OCI-M2 (cell line): ENCODE measurements around the gene RASGEF1C.

ENCODE experiments used
- DNase-seq: peaks from one replicate; lab custom pipeline; 2025; ENCODE audit not compliant: unreplicated experiment; lab: John Stamatoyannopoulos, UW

The RASGEF1C gene

DNA sequence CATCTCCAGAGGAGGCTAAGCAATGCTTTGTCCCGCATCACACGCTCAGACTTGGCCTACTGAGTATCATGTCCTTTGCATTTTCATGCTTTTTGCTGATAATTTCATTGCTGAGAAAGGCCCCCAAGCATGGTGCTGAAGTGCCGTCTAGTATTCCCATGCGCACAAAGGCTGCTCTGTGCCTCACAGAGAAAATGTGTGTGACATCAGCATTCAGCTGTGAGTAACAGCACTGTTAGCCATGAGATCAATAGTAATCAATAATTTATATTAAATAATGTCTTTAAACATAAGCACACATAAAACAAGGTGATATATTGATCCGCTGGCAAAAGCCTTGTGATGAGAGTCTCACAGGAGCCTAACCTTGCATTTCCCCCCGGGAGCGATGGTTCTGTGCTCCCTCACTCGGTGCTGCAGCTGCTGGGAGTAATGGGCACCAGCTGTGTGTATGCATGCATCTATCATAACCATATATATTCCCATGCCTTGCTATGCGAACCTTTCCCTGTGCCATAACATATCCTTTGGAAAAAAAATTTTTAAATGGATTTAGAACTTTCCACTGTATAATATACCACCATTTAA is 87.1 kb downstream of the RASGEF1C start:
- no peak for DNase-seq

DNA sequence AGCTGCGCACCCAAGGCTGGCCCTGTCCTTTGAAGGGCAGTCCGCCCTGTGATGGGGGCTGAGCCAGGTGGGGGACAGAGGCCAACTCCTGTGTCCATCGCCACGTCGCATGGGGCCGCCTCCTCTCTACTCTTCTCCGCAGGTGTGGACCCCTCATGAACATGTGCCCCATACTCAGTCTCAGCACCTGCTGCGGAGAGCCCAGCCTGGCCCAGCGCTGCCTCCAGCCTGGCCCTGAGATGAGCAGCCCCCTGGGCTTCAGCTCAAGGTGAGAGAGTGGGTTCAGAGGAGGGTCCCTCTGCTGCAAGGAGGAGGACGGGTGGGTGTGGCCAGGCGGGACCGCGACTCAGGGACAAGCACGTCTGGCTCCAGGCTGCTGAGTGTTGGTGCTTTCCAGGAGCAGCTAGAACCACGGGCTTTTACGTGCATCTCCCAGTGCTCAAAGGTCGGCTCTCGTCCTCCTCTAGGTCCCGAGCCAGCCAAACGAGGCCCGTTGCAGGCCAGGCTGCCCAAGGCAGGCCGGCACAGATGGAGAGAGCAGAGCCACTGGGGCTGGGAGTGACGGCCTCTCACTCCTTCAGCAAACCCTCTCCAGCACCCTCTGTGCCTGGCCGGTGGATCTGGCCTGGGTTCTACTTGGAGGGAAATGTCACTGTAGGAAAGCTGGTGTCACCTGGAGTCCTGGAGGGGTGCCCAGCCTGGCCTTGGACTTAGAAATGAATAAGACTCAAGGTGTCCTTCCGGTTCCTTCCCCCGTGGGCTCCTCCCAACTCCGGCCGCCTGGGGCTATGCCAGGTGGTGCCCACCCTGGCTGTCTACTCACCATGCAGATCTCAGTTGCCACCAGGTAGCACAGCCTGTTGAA is 88.5 kb downstream of the RASGEF1C start:
- DNase-seq = no peak

DNA sequence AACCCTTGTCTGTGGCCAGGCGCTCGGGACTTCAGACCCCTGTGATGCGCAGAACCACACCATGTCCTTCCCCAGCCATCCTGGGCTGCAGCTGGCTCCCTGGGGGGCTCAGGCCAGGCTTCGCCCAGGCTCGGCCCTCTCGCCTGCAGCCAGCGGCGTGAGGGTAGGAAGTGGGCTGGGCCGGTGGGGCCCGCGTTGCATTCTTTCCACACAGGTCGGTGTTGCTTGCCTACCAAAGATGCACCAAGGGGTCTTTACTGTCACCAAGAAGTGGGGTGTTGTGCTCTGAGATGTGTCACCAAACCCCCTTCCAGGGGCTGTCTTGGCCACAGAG is 89.1 kb downstream of the RASGEF1C start:
- no peak for DNase-seq

DNA sequence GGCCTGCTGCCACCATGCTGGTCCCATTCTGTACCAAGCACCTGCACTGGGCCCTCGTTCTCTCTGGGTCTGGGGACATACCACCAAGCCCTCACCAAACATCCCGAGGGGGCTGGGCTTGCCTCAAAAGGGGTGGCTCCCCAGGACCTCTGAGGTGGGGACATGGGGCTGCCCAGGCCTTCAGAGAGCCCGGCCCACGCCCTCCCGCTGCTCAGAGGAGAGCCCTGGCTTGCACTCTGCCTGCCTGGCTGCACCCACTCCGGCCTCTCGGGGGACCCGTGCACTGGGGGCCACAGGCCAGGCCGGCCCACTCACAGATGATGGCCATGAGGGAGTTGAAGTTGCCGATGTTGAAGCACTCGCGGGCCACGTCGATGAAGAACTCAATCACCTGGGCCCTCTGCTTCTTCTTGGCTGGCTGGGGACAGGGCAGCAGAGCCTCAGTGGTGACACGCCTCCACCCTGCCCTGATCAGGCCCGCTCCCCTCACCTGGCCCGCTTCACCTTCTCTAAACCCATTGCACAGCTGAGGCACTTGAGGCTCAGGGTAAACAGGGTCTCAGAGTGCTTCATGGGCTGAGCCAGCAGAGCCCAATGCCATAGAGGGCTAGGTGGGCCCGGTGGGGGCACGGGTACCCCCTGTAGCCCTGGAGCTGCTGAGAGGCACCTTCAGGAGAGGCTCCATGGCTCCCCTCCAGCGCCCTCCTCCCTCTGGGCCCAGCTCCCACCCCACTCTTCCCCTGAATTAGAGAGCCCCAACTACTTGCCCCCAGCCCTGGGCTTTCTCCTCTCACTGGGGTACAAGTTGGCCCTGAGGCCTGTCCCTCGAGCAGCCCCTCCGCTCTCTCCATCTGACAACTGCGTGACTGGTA is 89.7 kb downstream of the RASGEF1C start:
- no peak for DNase-seq

DNA sequence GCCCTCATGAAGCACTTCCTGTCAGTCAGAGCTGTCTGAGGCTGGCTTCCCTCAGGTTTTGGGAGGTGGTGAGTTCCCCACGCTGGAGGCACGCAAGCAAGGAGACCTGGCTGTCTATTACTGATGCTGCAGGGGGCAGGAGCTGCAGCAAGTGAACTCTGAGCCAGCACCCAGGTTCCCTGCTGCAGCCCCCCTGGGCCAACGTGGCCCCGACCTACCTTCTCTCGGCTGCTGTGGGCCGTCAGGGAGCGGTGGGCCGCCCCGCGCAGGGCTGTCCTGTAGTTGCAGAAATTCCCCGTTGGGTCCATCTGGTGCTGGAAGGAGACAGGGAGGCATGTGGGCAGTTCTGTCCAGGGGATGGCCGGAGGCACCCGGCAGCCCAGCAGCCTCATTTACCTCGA is 90.6 kb downstream of the RASGEF1C start:
- no peak for DNase-seq

DNA sequence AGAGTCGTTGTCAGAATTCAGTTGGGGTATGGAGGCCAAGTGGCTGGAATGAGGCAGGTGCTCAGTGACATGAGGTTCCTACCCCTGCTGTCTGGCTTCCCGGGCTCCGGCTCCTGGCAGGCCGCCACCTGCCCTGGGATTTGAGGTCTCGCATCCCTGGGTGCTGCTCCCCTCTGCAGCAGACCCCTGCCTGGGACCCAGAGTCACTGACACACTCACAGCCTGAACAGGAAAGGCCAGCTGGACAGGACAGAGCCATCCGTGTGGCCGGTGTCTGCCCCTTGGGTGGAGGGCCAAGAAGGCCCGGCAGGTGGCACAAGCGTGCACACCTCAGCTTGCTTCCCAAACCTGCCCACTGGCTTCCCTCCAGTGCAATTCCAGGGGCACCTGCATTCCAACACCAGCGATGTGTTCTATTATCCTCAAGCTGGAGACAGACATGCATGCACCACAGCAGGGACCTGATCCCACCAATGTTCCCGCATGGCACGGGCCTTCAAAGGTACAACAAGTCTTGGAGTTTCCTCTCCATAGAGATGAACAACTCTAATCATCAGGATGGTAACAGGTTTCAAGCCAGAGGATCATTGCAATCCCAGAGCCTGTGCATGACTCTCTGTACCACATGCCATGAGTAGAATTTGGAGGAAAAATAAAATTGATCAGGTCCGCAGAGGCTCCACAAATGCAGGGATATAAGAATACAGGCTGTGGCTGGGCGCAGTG is 91.8 kb downstream of the RASGEF1C start:
- no peak for DNase-seq

DNA sequence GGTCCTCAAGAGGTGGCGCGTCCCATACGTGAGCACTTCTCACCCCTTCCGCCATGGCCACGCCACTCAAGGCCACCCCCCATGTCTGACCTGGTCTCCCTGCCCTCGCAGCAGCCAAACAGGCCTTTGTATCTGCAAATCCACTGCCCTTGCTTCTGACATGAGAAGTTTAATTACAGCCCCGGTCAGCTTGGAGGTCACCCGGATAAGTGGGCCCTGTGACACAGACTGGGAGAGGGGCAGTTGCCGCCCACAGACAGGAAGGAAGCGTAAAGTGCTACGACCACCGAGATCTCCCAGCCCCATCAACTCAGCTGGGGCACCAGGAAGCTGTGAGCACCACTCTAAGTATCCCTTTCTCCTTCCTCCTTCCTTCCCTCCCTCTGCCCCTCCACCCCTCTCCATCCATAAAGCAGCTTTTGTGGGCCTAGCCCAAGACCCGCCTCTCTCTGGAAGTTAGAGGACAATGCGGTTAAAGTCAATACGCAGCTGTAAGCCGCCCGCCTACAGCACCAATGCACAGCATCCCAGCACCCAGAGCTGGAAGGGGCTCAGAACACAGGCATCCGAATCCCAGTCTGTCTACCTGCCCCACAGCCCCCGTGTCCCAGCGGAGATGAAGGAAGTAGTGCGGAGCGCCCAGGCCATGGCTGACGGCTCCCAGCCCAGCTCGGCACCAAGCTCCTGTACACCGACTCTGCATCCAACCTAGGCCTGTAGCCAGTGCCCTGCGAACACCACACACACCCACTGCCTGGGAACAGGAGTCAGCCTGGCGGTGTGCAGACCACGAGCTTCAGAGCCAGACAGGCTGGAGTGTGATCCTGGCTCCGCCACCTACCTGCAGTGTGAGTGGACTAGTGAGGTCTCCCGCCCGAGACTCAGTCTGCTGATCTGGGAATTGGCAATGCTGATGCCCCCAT is 92.7 kb downstream of the RASGEF1C start:
- no peak for DNase-seq

DNA sequence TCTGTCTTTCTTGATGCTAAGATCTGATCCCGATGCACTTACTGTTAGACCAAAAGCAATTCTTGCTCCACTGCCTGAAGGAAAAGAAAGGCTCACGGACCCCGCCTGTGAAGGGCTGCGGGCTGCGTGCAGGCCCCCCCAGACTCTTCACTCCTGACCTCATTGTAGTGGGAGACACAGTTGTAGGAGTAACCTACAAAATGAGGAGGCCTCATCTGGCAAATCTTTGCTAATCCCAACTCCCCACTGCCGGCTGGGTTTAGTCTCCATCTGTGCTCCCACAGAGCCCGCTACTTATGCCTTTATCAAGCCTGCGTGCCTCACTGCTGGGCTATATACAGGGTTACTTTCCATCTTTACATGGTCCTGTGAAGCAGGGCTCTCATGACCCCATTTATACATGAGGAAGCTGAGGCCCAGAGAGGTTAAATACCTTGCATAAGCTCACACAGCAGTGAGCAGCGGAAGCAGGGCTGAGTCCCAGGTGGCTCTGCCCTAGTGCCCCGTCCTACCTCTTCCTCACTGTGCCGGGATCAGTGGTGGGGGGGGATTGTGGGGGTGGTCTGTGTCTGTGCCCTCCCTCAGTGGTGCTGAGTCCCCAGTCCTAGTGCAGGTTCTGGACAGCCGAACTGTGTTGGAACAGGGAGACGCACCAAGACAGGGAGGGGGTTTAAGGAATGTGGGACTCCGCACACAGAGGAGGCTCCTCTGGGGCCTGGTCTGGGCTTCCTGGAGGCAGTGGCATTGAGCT is 93.5 kb downstream of the RASGEF1C start:
- DNase-seq = no peak

DNA sequence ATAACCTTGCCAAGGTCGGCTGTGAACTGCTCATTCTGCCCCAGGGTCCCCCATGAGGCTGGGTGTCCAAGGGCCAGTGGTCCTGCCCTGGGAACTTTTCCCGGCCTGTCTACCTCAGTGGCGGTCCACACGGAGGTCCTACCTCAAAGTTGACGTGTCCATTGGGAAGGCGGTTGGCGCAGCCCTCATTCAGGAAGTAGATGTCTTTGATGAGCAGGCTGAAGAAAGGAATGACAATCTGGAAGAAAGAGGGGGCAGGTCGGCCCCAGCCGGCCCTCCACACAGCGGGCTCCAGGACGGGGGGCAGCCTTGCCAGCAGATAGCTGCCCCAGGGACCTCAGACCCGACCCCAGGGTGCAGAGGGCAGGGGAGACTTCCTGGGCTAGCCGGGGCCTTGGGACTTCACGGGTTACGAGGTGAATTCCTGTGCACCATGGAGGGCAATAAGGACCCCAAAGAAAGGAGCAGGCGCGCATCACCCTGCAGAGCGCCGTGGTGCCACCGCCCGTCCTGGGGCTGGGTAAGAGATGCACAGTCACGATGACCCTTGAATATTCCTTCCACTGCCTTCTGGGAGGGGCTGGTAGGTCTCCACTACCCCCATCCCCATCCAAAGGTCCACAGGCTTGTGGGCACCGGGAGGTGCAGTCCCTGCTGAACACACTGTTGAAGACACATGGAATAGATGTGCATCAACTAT is 94.6 kb downstream of the RASGEF1C start:
- DNase-seq = no peak

DNA sequence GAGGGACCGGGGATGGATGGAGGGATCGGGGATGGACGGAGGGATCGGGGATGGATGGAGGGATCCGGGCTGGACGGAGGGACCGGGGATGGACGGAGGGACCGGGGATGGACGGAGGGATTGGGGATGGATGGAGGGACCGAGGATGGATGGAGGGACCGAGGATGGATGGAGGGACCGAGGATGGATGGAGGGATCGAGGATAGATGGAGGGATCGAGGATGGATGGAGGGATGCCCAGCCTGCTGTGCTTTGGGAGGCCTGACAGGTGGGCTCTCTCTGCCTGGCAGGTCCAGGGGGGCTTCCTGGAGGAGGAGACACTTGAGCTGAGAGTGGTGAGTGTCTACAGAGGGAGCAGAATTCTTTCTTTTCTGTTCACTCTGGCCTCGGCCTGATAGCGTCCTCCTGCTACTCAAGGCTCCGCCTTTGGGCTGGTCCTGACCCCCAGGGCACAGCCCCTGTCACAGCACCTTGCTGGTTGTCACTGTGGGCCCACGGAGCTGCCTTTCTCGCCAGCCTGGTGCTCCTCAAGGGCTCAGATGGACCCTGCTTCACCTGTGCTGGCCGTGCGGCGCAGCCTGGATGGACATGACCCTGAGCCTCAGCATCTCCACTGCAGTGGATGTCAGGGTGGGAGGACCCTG is 95.2 kb downstream of the RASGEF1C start:
- no peak for DNase-seq

DNA sequence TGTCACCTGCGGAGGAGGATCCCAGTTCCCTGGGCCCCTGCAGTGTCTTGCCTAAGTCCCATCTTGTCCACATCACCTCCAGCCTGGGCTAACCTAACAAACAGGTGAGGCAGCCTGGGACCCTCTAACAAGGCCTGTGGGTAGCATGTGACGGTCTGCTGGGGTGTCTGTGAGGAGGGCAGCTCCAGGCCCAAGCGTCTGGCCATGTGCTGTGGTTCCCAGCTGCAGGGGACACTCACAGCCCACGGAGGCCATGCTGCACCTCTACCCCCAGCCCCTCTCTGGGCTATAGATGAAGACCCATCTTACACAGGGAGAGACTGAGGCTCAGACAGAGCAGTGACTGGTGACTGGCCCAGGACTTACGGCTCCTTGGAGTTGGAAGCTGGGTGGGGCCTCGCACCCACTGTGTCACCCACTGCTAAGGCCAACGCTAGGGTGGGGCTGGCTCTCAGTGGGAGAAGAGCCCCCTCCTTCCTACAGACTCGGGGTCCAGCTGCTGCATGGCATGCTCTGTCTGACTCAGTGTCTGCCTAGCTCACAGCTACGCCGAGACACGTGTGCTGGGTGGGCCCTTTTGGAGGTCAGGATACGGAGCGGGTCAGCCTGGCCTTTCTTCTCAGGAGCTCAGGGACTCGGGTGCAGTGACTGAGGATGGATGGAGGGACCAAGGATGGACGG is 96.7 kb downstream of the RASGEF1C start:
- no peak for DNase-seq

DNA sequence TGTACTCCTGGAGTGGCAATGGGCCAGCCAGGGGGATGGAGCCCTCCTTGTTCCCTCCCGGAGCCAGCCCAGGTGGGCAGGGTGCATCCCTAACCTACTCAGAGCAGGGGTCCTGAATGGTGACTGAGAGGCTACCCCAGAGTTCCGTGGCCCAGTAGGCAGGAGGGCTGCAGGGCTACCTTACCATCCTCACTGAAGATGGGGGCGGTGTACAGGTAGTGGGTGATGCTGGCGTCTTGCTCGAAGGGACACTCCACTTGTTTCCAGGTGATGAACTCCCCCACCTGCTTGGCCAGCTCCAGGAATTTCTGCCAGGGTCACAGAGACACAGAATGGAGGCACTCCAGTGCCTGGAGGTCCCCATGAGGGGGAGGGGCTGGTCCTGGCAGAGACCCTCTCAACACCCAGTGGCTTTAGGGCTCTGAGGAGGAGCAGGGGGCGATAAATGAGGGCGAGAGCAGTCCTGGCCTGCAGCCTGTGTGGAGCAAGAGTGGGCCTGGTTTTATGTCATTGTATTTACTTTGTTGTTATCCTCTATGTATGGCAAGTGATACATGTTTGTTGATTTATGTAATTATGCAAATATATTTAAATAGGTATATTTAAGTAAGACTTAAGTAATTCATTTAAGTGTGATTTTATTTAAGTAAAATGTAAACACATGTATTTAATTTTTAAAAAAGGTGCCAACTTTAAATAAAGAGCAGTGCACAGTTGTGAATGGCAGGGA is 97.6 kb downstream of the RASGEF1C start:
- DNase-seq = no peak

DNA sequence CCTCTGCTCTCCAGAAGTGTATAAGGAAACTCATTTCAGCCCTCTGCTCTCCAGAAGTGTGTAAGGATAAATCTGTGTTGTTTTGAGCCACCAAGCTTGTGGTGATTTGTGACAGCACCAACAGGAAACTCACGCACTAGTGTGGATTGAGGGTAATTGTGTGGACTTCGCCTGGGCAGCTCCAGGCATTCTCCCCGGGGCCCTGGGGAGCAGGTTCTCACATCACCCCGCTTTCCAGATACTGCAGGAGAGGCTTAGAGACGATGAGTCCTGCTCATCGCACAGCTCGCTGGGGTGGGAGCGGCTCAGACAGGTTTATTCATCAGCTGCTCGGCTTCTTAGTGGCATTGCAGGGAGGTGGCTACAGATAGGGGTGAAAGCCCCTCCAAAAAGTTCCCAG is 99.1 kb downstream of the RASGEF1C start:
- DNase-seq = no peak

DNA sequence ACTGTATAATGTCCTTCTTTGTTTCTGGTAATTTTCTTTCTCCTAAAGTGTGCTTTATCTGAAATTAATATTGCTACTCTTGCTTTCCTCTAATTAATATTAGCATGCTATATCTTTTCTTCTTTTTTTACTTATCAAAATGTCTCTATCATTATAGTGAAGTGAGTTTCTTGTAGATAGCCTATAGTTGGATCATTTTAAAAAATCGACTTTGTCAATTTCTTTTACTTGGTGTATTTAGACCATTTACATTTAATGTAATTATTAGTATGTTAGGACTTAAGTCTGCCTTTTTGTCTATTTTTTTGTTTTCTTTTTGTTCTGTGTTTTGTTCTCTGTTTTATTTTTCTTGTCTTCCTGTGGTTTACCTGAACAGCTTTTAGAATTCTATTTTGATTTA is 102.0 kb downstream of the RASGEF1C start:
- no peak for DNase-seq

DNA sequence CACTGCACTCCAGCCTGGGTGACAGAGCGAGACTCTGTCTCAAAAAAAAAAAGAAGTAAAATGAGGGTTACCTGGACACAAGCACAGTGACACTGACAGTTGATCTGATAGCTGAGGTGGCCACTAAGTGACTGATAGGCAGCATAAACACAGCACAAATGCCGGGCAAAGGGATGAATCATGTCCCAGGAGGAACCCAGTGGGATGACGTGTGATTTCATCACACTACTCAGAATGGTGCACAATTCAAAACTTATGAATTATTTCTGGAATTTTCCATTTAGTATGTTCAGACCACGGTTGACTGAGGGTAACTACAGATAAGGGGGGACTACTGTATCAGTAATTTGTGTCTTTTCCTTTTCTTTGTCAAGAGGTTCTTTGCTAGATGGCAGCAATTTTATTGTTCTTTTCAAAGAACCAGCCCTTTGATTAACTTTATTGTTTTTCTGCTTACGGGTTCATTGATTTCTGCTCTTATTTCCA is 103.1 kb downstream of the RASGEF1C start:
- no peak for DNase-seq

DNA sequence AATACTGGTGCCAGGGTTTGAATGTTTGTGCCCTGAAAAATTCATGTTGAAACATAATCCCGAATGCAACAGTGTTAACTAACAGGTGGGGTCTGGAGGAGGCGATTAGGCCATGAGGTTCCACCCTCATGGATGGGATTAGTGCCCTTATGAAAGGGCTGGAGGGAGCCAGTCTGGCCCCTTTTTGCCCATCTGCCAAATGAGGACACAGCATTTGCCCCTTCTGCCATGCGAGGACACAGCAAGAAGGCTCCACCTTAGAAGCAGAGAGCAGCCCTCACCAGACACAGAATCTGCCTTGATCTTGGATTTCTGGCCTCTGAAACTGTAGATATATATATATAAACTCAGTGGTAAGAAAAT is 104.9 kb downstream of the RASGEF1C start:
- no peak for DNase-seq
